Spleen (tissue), 7 donors: ENCODE measurements around the gene ASMT.

Source experiments
- POLR2A ChIP-seq, 3 donors: fragments of 450-650 bp; IDR thresholded peaks; one replicate each; pipeline ENCODE4 v1.5.1; 2017; ENCODE audit warnings: antibody characterized with exemption in 3 of 3, mild to moderate bottlenecking in 1 of 3
- POLR2AphosphoS5 ChIP-seq, 3 donors: sonication (generic); formaldehyde crosslinking; IDR thresholded peaks; one replicate each; pipeline ENCODE4 v1.5.1; 2017; ENCODE audit warnings: antibody characterized with exemption in 3 of 3
- TF ChIP-seq, protein P1 (sequence below), 11 experiments: fragments of 200-600 bp in 7 of 11; fragments of 450-650 bp in 4 of 11; sonication (generic) in 4 of 11; IDR thresholded peaks in 8 of 11; conservative IDR thresholded peaks in 3 of 11; 1 replicate in 7 of 11; 2 replicates in 4 of 11; pipeline versions ENCODE4 v1.4.0 to v1.8.0; 2016 to 2021; ENCODE audit warnings: antibody characterized with exemption in 11 of 11, inconsistent platforms in 4 of 11, mild to moderate bottlenecking in 1 of 11
- donor health status: DM: no; HTN: no; CAD: no; lungs with moderate emphysema.
- donor health status: DM: no; HTN: no; CAD: no.
- donor health status: DM: no; HTN: no; CAD: no.

GRCh38 chrX:1649621-1650020 lies 34.8 kb downstream of the ASMT start:
- TF ChIP-seq, protein P1, sequence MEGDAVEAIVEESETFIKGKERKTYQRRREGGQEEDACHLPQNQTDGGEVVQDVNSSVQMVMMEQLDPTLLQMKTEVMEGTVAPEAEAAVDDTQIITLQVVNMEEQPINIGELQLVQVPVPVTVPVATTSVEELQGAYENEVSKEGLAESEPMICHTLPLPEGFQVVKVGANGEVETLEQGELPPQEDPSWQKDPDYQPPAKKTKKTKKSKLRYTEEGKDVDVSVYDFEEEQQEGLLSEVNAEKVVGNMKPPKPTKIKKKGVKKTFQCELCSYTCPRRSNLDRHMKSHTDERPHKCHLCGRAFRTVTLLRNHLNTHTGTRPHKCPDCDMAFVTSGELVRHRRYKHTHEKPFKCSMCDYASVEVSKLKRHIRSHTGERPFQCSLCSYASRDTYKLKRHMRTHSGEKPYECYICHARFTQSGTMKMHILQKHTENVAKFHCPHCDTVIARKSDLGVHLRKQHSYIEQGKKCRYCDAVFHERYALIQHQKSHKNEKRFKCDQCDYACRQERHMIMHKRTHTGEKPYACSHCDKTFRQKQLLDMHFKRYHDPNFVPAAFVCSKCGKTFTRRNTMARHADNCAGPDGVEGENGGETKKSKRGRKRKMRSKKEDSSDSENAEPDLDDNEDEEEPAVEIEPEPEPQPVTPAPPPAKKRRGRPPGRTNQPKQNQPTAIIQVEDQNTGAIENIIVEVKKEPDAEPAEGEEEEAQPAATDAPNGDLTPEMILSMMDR (IDR thresholded peaks at IDR 0.05 in 8 of 11, conservative IDR thresholded peaks at IDR 0.05 in 3 of 11) = no peak
- TF ChIP-seq POLR2AphosphoS5 (IDR thresholded peaks at IDR 0.05) (no peak), POLR2A (IDR thresholded peaks at IDR 0.05) (no peak)
